Testis (tissue), 3 donors: Measurements from ENCODE around the gene ROR2. TPM values are rescaled to one million over a fixed set of nuclear protein-coding genes. Genes with fewer than 3 reads are reported as not detected.

Source experiments
- DNase-seq: peaks from one replicate; pipeline ENCODE4 v3.0.0-alpha.2; 2019
- H3K27ac ChIP-seq, 2 donors: fragments of 200-600 bp; sonication (generic); one replicate each; pipeline ENCODE4 v1.5.1; 2019
- H3K27me3 ChIP-seq: fragments of 200-600 bp; sonication (generic); one replicate; pipeline ENCODE4 v1.5.1; 2019
- H3K36me3 ChIP-seq: fragments of 200-600 bp; sonication (generic); one replicate; pipeline ENCODE4 v1.5.1; 2017; ENCODE audit warnings: low read depth; ENCODE audit errors: missing control alignments
- H3K4me1 ChIP-seq: fragments of 200-600 bp; sonication (generic); one replicate; pipeline ENCODE4 v1.5.1; 2019
- H3K4me3 ChIP-seq, 2 donors: fragments of 200-600 bp; sonication (generic); one replicate each; pipeline ENCODE4 v1.5.1; 2017 to 2019
- H3K9me3 ChIP-seq: fragments of 200-600 bp; sonication (generic); one replicate; pipeline ENCODE4 v1.5.1; 2017
- POLR2A ChIP-seq: fragments of 450-650 bp; IDR thresholded peaks from one replicate; pipeline ENCODE4 v1.6.1; 2017; ENCODE audit warnings: antibody characterized with exemption, mild to moderate bottlenecking, moderate library complexity
- WGBS, 2 donors: methylation state at CpG; one replicate each; pipeline ENCODE4 v1.1.5; 2018; 5-methylcytosine and 5-hydroxymethylcytosine counted together
- intact Hi-C: fragments of 100-400 bp; cut with DNase I; formaldehyde crosslinking; loops from one replicate; pipeline ENCODE4 v1.15.1; 2023; ENCODE audit warnings: low total_unique reads
- polyA plus RNA-seq: library from polyadenylated mRNA; stranded (reverse); fragments of 350-450 nt; fragmentation: Illumina TruSeq; extraction: RNeasy Lipid Tissue Mini Kit (QIAGEN cat#74804); gene quantifications from one replicate; pipeline ENCODE4 v1.2.3, GENCODE V29; 2014; ENCODE audit warnings: low read depth, low replicate concordance; ENCODE audit not compliant: insufficient read depth
- total RNA-seq, 2 donors: library from RNA; depleted of rRNA; stranded (reverse); fragments of >200 nt; gene quantifications; one replicate each; pipeline ENCODE4 v1.2.3, GENCODE V29; 2016
- TF ChIP-seq, protein P1 (sequence below), 3 experiments: fragments of 450-650 bp in 2 of 3; fragments of 200-600 bp in 1 of 3; sonication (generic) in 1 of 3; IDR thresholded peaks; one replicate each; pipeline ENCODE4 v1.5.1; 2016 to 2019; ENCODE audit warnings: antibody characterized with exemption in 3 of 3, mild to moderate bottlenecking in 2 of 3, moderate library complexity in 1 of 3

ROR2 gene
- total and polyA plus RNA-seq, 3 donors from 2014 or later: 11.5 to 16.5 (median 12.3) TPM

DNA sequence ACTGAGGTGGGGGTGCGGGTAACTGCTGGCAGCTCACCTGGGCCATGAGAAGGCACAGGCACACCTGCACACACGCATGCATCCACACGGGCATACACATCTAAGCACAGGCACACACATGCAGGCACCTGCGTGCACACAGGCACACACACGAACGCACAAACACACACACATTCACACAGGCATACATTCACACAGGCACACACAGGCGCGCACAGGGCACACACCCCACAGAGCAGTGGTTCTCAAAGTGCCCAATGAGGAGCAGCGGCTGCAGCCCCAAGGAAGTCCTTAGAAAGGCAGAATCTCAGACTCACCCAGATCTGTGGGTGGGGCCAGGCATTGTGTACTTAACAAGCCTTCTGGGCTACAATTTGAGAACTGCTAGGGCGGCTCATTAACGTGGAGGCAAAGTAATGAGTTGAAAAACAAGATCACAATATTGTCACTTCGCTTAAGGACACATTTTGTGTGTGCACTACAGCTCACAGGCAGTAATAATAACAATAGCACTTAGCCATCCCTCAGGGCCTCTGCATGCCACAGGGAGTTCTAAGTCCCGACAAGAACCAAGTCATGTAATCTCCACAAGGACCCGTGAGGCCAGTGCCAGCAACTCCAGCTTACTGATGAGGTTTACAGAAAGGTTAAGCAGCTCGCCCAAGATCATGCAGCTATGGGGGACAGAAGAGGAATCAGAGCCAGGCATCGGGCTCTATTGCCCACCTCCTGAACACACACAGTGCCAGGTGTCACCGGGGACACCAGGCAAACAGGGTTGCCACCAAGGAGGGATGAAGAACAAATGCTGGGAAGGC lies 91.6 kb downstream of the ROR2 start:
- no peaks in the 10 kb centered on the region for H3K4me1 ChIP-seq
- intact Hi-C loops: no loop called here
- TF ChIP-seq, protein P1, sequence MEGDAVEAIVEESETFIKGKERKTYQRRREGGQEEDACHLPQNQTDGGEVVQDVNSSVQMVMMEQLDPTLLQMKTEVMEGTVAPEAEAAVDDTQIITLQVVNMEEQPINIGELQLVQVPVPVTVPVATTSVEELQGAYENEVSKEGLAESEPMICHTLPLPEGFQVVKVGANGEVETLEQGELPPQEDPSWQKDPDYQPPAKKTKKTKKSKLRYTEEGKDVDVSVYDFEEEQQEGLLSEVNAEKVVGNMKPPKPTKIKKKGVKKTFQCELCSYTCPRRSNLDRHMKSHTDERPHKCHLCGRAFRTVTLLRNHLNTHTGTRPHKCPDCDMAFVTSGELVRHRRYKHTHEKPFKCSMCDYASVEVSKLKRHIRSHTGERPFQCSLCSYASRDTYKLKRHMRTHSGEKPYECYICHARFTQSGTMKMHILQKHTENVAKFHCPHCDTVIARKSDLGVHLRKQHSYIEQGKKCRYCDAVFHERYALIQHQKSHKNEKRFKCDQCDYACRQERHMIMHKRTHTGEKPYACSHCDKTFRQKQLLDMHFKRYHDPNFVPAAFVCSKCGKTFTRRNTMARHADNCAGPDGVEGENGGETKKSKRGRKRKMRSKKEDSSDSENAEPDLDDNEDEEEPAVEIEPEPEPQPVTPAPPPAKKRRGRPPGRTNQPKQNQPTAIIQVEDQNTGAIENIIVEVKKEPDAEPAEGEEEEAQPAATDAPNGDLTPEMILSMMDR (IDR thresholded peaks at IDR 0.05): no peak
- TF ChIP-seq POLR2A: no peak
- WGBS, 2 donors: 86 to 88% methylated on average over 10 to 17 of the region's 17 CpGs
- no peak for DNase-seq
- H3K27ac ChIP-seq: no peak overlapping the region
- H3K9me3 ChIP-seq: no peaks in the 10 kb centered on the region
- no peak overlapping the region for H3K4me3 ChIP-seq
- no peaks in the 10 kb centered on the region for H3K27me3 ChIP-seq
- H3K36me3 ChIP-seq: no peaks in the 10 kb centered on the region

DNA sequence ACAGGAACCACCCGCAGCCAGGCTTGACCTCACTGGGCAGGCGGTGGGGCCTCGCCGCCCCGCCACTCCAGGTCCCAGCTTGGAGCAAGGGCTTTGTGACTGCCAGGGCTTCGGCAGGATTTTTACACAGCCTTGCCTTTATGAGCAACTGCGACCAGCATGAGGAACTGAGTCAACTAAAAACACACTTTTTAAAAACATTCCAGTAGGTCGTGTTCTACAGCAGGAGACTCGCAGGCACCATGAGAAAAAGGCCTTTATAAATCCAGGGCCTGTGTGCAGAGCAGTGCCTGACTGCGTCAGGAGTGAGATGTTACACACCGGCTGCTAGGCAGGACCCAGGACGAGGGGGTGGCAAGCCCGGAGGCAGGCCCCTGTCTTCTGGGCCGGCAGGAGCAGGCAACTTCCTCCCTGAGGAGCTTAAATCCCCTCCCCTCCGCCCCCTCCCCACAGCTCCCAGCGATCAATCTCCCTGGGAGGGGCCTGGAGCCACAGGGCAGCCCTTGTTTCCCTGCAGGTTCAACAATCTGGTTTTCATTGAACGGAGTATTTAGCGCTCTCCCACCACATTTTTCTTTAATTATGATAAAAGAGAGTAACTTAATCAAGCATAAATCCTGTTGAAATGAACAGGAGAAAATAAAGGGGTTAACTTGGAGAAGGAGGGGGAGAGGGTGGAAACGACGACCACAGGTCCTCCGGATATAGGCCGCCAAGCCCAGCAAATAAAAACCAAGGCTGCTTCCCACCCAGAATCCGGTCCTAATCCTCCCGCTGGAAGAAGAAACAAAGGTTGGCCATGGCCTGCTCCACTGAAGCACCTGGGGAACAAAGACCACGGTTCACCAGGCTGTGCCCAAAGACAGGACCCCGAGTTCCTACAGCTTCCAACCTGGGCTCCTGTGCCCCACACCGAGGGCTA lies 92.5 kb downstream of the ROR2 start:
- Histone ChIP-seq H3K4me3 (no peak overlapping the region), H3K27me3 (no peaks in the 10 kb centered on the region), H3K27ac (no peak overlapping the region), H3K9me3 (no peaks in the 10 kb centered on the region), H3K36me3 (no peaks in the 10 kb centered on the region), H3K4me1 (no peaks in the 10 kb centered on the region)
- intact Hi-C loops: no loop called here
- DNase-seq: no peak
- 69 to 76% methylated on average over 14 to 27 of the region's 27 CpGs for WGBS, 2 donors
- TF ChIP-seq, protein P1 (IDR thresholded peaks at IDR 0.05): no peak
- TF ChIP-seq POLR2A: no peak

DNA sequence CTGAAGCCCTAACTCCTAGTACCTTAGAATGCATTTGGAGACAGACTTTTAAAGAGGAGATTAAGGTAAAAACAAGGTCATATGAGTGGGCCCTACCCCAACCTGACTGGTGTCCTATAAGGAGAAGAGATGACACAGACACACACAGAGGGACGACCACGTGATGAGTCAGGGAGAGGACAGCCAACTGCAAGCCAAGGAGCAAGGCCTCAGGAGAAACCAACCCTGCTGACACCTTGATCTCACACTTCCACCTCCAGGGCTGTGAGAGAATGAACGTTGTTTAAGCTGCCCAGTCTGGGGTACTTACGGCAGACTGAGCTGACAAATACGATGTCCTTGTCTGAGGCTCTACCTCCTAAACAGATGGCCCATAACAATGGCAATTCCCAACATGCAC lies 93.6 kb downstream of the ROR2 start:
- Histone ChIP-seq H3K27ac (no peak overlapping the region), H3K36me3 (no peaks in the 10 kb centered on the region), H3K9me3 (no peaks in the 10 kb centered on the region), H3K27me3 (no peaks in the 10 kb centered on the region), H3K4me1 (no peaks in the 10 kb centered on the region), H3K4me3 (no peak overlapping the region)
- 87 to 91% methylated on average over 4 to 5 of the region's 5 CpGs for WGBS, 2 donors
- intact Hi-C loops: no loop called here
- no peak for TF ChIP-seq POLR2A
- TF ChIP-seq, protein P1 (IDR thresholded peaks at IDR 0.05): no peak
- DNase-seq: no peak

DNA sequence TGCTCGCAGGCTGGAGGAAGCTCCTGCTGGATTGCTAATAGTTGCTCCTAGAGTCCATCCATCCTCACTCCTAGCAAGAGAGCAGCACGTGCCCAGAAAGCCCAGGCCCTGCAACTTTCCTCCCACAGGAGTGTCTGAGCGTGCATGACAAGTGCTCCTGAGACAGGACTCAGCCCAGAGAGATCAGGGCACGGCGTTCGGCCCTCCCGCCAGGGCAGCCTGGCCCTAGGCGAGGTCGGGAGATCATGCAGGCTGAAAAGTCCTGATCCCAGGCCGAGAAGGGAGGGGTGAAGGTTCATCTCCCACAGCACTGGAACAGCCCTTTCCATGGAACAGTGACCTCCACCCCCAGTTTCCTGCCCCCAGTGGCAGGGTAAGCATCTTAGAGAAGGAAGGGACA lies 94.8 kb downstream of the ROR2 start:
- no peak for TF ChIP-seq POLR2A
- TF ChIP-seq, protein P1 (IDR thresholded peaks at IDR 0.05): no peak
- intact Hi-C loops: no loop called here
- Histone ChIP-seq H3K9me3 (no peaks in the 10 kb centered on the region), H3K4me3 (no peak overlapping the region), H3K4me1 (no peaks in the 10 kb centered on the region), H3K27ac (no peak overlapping the region), H3K36me3 (no peaks in the 10 kb centered on the region), H3K27me3 (no peaks in the 10 kb centered on the region)
- WGBS, 2 donors: 91 to 94% methylated on average over 2 to 10 of the region's 10 CpGs
- no peak for DNase-seq
